ENCODE data around the gene LRFN5.

GRCh38 chr14:41773536-41774279 is 167.0 kb downstream of the LRFN5 start:
- TF ChIP-seq, protein P1, sequence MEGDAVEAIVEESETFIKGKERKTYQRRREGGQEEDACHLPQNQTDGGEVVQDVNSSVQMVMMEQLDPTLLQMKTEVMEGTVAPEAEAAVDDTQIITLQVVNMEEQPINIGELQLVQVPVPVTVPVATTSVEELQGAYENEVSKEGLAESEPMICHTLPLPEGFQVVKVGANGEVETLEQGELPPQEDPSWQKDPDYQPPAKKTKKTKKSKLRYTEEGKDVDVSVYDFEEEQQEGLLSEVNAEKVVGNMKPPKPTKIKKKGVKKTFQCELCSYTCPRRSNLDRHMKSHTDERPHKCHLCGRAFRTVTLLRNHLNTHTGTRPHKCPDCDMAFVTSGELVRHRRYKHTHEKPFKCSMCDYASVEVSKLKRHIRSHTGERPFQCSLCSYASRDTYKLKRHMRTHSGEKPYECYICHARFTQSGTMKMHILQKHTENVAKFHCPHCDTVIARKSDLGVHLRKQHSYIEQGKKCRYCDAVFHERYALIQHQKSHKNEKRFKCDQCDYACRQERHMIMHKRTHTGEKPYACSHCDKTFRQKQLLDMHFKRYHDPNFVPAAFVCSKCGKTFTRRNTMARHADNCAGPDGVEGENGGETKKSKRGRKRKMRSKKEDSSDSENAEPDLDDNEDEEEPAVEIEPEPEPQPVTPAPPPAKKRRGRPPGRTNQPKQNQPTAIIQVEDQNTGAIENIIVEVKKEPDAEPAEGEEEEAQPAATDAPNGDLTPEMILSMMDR (IDR thresholded peaks at IDR 0.05; ENCODE audit: low read depth, low read length, poor library complexity, severe bottlenecking), result no peak
- no peak for TF ChIP-seq EZH2phosphoT487 (IDR thresholded peaks at IDR 0.05; ENCODE audit: borderline replicate concordance, low read length)
